ENCODE results near the gene RPS6KB2.
"Not testable (repeated sequence)": the region's sequence is repeated elsewhere in the genome, so short reads cannot be mapped to it uniquely, and the experiment has no call there.

The RPS6KB2 gene

DNA sequence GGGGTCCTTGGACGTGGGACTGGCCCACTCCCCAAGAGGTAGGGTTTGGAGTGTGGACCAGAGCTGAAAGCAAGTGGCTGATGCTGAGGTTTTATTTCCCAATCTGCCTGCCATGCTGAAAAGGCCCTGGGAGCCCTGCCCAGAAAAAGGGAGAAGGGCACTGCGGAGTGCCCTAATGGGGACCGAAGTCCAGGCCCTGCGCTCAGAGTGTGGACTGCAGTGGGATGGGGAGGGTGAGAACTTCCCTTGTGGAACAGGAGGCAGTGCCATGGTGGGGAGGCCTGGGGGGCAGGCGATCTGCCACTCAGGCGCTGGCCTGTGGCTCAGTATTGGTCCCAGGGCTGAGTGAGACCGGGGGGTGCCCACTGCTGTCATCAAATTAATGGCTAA lies 19.9 kb downstream of the RPS6KB2 start:
- DNase-seq, result no peak

DNA sequence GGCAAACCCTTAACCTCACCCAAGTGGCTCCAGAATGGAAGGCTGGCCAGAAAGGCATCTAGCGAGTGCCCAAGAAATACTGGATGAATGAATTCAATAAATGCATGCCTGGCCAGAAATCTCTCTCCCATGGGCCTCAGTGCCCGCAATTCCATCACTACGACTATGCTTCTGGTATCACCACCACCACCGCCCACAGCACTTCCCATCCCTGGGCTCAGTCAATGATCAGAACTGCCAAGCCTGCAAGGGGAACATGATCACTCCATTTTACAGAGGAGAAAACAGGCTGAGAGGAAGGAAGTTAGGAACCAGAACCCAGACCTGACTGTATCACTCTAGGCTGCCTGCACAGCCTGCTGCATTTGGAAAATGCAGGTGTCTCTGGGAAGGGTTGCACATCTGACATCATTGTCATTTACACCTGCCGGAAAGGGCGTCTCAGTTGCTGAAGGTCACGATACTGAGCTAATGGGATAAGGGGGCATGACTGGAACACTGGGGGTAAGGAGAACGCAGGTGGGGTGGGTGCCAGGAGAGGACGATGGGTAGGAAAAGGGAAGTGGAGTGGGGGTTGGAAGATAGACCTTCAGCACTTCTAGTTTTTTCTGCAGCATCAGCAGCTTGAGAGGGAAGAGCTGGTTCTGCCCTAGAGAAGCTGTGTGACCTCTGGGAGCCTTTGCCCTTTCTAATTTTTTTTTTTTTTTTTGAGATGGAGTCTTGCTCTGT lies 21.0 kb downstream of the RPS6KB2 start:
- no peak for DNase-seq

DNA sequence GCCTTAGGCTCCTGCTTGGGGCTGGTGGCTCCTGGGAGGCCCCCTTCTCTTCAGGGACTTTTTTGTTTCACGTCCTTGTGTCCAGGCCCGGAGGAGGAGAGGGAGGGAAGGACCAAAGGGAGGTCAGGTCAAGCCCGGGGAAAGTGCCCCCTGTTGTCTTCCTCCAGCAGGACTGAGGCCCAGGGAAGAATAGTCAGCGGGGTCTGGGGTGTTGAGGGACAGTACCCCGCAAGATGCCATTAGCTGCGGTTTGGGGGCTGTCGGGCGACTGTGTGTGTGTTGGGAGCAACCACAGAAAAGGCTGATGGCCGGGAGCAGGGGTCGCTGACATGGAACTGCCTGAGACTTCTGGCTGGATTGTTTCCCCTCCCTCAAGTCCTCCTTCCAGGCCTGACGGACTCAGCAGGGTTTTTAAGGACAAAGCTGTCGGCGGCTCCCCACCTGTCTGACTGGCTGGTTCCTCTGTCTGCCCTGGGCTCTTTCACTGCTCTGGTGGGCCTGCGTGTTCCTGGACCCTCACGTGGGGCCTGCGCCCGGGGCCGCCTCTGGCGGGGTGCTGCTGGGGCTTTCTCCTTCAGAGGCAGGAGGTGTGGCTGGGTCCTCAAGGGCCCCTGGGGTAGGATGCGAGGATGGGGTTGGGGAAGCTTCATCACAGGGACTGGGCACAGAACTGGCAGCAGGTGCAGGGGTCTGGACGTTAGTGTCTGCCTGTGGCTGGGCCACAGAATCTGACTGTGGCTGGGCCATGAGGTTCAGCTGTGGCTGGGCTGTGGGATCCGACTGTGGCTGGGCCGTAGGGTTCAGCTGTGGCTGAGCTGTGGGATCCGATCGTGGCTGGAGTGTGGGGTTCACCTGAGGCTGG lies 22.7 kb downstream of the RPS6KB2 start:
- no peak for DNase-seq

DNA sequence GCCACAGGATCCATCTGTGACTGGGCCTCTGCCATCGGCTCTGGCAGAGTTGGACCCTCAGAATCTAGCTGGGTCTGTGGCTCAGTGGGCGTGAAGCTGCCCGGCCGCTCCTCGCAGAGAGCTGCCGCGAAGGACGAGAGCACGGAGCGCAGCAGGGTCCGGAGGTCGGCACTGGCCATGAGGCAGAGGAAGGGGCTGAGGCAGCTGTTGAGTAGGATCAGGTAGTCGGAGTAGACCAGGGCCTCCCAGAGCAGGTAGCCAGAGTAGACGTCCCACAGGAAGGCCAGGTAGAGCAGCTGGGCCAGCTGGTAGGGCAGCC lies 23.3 kb downstream of the RPS6KB2 start:
- no peak for DNase-seq

DNA sequence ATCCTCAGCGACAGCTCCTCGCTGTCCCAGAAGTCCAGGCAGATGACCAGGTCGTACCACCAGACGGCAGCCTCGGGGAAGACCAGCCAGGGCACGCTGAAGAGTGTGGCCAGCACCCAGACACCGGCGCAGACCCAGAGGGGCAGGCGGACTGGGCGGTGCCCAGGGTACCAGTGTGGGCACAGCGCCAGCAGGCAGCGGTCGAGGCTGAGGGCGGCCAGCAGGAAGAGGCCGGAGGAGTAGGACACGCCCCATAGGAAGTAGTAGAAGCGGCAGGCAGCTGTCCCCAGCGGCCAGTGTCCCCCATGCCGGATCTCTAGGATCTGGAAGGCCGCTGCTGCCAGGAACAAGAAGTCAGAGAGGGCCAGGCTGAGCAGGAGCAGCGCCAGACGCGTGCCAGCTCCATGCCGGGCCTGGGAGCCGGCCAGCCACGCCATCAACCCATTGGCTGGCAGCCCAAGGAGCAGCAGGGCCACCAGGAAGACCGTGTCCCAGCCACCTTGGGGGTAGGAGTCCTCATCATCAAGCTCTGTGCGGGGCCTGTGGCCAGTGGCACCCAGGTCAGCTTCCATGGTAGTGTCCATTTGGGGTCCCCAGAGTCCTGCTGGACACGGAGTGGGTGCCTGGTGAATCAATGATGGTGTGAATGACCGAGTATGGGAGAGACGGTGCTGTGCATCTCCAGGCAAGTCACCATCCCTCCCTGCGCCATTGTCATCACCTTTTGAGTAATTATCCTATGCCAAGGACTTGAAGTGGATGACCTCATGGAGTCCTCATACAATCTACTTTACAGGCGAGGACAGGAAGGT lies 24.1 kb downstream of the RPS6KB2 start, which contains the start of gene GPR152:
Gene GPR152, minus strand, starts transcription at position 589 of the 812 bp plus-strand sequence. Its CDS starts 5 bp downstream, at position 584.
- no peak for DNase-seq

DNA sequence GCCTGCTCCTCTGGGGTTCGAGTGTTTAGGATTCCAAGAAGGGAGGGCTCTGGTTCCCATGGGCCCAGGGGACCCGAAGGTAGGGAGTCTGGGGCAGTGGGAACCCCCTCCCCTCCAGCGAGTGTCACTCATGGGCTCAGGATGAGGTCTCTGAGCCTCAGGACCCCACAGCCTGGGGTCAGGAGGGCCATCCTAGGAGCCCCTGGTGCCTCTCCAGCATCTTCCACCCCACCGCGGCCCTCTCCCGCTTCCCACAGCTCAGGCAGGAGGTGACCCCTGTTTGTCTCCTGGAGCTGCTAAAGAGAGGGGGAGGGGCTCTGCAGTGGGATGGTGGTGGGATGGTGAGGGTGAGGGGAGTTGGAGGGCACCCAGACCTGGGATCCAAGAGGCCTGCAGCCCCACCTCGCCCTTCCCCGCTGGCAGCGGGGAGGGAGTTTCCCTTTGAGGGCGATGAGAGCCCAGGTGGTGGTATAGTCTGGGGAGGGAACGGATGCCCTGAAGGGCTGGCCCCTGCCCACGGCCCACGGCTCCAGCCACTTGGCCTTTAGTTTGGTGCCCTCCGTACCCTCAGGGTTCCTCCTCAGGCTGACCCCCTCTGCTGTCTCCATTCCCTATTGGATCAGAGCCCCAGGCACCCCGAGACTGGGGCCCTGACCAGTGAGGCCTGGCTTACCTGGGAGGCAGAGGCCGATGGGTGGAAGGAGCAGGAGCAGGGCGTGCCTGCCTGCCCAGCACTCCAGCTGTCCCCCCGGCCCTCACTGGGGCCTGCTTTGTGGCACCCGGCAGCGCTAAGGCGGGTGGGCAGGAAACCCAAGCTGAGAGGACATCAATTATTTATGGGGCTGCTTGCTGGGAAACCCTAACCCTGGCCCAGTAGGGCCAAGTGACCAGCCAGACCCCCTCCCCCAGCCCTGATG lies 25.8 kb downstream of the RPS6KB2 start:
- DNase-seq, result no peak

DNA sequence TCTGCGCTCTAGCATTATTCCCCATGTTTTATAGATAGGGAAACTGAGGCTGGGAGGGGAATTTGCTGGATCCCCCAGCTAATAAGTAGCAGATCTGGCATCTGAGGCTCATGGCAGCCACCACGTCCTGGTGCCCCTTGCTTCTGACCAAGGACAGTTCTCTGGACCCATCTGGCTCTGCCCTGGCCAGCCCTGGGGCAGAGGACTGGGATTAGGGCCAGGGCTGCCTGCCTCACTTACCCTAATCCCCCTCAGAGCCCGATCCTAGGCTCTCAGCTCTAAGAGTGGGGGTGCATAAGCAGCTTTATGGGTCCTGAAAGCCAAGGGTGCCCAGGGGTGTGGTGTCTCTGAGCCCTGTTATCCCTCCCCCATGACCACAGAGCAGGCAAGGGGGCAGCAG lies 26.8 kb downstream of the RPS6KB2 start, which contains the start of gene CABP4:
Gene CABP4, plus strand, starts transcription at position 301 of the 400 bp plus-strand sequence. Its CDS starts 70 bp downstream, at position 371.
- DNase-seq, result no peak

DNA sequence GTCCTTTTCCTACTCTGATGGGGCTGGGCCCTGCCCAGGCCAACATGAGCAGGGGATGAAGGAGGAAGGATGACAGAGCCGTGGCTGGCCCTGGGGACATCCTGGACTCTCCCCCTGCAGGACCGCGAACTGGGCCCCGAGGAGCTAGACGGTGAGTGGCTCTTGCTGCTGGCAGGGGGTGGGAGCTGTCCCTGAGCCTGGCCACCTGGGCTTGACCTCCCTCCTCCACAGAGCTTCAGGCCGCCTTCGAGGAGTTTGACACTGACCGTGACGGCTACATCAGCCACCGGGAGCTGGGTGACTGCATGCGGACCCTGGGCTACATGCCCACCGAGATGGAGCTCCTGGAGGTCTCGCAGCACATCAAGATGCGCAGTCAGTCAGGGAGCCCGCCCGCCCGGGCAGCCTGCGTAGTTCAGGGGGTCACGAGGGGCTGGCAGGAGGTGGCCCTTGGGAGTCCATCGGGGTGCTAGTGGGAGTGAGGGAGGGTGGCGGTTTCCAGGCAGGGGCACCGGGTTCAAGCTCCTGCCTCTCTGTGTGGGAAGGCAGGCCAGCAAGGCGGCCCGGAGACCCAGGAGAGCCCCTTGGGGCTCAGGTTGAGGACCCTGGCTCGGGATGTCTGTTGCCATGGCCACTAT lies 27.9 kb downstream of the RPS6KB2 start:
- no peak for DNase-seq

DNA sequence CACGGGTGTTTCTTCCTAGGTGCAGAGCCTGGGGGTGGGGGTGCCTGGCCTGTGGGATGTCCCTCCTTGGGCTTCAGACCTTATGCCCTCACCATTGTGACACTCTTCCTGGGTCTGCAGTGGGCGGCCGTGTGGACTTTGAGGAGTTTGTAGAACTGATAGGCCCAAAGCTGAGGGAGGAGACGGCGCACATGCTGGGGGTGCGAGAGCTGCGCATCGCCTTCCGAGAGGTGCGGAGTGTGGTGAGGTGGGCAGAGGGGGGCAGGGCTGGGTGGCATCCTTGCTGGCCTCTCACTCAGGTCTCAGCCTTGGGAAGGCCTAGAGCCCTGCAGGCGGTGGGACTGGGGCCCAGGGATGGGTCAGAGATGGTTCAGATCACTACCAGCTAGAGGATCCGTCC lies 29.2 kb downstream of the RPS6KB2 start:
- DNase-seq, result no peak

DNA sequence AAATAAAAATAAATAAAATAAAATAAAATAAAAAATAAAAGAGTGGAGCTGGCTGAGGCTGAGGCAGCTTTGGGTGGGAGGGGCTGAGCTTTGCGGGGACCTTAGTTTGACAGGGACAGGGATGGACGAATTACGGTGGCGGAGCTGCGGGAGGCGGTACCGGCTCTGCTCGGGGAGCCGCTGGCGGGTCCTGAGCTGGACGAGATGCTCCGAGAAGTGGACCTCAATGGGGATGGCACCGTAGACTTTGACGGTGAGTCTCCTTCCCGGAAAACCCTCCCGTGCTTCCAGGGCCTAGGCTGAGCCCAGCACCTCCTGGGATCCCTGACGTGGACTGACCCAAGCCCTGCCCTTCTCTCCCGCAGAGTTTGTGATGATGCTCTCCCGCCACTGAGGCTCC lies 30.0 kb downstream of the RPS6KB2 start:
- DNase-seq, result no peak

DNA sequence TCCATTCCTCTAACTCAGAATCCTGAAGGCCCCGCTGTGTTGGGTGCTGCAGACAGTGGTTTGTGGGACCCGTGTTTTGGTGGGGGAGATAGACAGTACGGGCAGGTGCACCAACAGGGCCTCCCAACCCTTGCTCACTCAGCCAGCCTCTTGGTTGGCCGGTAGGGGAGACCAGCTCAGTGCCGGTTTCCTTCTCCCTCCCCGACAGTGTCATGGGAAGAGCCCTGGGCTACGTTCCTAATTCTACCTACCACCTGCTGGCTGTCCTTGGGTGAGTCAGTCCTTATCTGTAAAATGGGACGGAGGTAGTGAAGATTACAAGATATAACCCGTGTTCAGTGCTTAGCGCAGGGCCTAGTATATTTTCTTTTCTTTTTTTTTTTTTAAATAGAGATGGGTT lies 34.9 kb downstream of the RPS6KB2 start:
- no peak for DNase-seq

DNA sequence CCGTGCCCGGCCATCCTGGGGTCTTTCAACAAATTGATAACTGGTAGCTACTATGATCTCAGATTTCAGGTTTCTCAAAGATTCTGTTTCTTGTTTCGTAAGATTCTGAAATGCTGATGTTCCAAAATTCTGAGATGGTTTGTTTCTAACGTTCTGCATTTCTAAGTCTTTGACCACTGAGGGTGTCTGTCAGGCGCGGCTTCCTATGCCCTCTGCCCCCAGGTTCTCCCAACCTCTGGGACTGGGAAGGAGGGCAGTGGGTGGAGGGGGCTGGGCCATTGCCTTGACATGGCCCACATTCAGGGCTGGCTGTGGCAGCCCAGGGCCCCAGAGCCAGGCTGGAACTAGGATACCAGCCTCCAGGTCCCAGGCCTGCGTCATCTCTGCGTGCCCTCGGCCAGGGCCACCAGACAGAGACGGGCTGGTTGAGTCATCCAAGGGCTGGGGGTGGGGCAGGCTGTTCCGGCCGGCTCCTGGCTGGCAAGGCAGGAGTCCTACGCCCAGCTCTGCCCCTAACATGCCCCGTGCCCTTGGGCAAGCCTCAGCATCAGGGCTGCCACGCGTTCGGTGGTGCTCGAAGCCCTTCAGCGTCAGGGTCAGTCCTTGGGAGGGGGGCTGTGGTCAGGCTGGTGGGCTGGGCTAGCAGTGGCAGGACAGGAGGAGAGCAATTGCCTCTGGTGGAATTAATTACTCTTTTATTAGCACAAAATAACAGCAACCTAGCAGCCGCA lies 35.6 kb downstream of the RPS6KB2 start:
- DNase-seq, result no peak

DNA sequence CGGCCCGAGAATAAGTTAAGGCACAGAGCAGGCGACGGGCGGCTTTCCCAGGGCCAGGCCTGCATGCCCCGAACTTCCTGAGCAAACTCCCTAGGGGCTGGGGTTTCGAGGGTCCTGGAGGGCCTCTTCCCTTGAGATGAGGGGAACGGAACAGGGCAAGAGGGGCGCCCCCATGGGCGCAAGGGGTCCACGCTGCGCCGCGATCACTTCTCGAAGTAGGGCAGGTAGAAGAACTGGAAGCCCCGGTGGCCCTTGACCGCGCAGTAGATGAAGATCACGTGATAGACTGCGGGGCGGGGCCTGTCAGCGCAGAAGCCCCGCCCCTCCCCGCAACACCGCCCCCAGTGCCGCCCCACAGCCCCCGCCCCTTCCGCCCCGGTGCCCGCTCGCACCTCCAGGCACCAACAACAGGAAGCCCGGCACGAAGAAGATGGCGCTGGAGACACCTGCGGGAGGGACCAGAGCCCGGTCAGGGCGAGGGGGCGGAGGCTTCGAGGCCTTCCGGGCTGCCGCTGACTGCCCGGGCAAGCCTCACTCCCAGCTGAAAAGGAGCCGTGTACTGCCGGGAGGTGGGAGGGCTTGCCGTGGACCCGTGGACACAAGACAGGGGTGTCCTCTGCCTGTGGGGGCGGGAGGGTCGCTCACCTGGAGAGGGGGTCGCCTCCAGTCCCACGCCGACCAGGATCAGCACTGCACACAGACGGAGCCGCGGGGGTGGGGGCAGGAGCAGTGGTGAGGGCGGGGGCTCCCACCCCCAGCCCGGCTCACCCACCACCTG lies 36.3 kb downstream of the RPS6KB2 start:
- DNase-seq, result no peak

DNA sequence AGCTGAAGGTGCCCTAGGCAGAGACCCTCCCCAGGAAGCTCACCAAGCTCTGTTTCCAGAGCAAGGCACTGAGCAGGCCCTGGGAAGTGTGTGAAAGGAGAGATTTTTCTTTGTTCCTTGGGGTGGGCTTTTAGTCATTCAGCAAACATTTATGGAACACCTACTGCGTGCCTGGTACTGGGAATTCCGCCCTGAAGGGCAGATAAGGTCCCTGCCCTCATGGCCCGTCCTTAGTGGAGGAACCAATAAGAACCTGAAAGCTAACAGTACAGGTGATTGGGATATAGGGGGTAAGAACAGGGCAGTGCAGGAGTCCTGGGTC lies 36.9 kb downstream of the RPS6KB2 start:
- DNase-seq, result no peak

DNA sequence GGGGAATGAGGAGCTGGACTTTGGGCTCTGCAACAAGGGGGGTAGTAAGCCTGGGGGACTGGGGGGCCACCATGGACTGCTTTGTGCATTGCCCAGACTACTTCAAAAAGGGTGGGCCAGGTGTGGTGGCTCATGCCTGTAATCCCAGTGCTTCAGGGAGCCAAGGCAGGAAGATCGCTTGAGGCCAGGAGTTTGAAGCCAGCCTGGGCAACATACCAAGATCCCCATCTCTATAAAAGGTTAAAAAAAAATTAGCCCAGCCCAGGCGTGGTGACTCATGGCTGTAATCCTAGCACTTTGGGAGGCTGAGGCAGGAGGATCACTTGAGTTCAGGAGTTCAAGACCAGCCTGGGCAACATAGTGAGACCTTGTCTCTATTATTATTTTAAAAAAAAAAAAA lies 37.2 kb downstream of the RPS6KB2 start:
- DNase-seq, result not testable (repeated sequence)

DNA sequence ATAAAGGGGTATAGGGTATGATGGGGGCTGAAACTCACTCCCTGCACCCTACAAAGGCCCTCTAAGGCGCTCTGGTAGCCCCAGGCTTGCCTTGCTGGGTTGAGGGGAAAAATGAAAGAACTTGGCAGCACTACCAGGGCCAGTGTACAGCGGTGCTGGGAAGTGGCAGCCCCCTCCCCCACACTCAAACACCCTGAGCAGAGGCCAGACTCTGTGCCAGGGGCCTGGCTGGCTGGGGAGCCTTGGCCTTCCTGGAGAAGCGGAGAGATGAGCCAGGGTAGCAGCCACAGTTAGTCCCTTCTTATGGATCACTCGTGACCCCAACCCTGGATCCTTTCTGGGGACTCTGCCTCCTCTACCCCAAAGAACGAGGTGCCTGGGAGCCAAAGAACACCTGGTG lies 38.1 kb downstream of the RPS6KB2 start:
- no peak for DNase-seq

DNA sequence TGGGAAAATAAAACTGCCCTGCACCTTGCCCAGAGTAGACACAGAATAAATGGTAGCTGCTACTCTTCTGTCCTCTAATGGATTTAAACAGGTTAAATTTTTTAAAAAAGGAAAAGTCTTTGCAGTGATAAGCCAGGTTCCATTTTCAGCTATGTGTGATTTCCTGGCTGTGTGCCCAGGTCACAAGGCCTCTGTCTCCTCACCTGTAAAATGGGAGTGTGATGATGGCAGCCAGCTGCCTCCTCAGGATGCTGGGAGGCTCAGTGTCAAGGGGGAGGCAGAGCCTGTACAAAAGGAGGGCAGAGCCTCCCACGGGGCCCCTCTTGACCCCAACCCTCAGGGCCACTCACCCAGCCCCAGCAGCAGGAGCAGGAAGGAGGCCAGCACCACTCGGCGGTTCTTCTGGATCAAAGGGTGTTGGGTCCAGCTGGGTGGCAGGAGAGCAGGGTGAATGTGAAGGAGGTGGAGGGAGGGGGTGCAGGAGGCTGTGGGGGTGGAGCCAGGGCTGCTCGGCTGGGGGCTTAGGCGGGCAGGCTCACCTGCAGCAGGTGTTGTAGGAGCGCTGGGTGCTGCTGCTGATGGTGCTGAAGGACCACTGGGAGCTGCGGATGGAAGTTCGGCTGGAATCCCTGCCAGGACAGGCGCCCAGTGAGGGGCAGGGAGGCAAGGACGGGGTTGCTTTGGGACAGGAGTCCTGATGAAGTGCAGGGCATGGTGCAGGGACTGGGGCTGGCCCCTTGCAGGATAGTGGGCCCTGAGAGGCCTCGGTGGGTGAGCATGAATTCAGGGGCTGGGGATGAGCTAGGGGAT lies 38.9 kb downstream of the RPS6KB2 start:
- no peak for DNase-seq

DNA sequence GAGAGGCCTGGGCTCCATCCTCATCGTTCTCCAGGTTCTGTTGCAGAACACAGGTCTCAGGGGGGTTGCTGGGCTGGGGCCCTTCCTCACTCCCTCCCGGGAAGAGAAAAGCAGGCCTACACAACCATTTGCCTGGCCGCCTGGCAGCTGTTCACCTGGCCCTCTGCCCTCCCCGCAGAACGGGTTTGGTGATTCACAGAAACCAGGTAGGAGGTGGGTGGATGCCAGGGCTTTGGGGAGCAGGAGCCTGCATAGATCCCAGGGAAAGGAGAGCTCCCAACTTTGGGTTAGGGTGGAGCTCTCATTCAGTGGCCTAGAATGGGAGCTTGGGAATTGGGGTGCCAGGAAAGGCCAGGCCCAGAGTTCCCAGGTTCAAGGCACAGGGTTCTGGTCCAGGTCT lies 39.8 kb downstream of the RPS6KB2 start:
- DNase-seq, result no peak

DNA sequence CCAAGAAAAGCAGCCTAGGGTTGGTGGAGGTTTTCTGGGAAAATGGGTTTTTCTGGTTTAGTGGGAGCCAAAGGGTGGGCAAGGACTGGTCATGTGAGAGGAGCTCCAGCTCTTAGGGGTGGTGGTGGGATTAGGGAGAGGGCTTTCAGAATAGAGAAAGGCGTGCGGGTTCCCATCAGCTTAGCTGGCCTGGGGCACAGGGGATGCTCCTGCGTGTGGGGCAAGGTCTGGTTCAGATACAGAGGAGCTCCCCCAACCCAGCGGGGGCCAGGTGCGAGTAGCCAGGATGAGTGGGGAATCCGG lies 40.1 kb downstream of the RPS6KB2 start:
- no peak for DNase-seq

Data from NCI-H2227 treated with DMSO at 0.1 percent for 48 hours (cell line).